Lung (tissue), 12 donors: Measurements from ENCODE around the gene SYNPR. TPM values are rescaled to one million over a fixed set of nuclear protein-coding genes. Genes with fewer than 3 reads are reported as not detected.

Experiments
- ATAC-seq: fragments of 200-7000 bp; cut with Tn5 transposase; one replicate; pipeline ENCODE4 v1.9.1; 2020; ENCODE audit warnings: moderate number of reproducible peaks; ENCODE audit not compliant: insufficient read depth, low FRiP score
- DNase-seq, 3 donors: peaks; one replicate each; pipeline ENCODE4 v3.0.0-alpha.2; 2013 to 2017
- H3K27ac ChIP-seq, 2 donors: one replicate each; pipeline ENCODE4 v1.5.1; 2013; ENCODE audit warnings: mild to moderate bottlenecking in 2 of 2, moderate library complexity in 2 of 2, control low read depth in 1 of 2, inconsistent platforms in 1 of 2, low read depth in 1 of 2, low read length in 1 of 2
- H3K27me3 ChIP-seq, 3 donors: one replicate each; pipeline ENCODE4 v1.5.1; 2013; ENCODE audit warnings: low read length in 2 of 3; ENCODE audit not compliant: control insufficient read depth in 3 of 3, insufficient read depth in 3 of 3
- H3K36me3 ChIP-seq, 4 donors: one replicate each; pipeline ENCODE4 v1.5.1; 2013; ENCODE audit warnings: low read length in 4 of 4, mild to moderate bottlenecking in 1 of 4, moderate library complexity in 1 of 4; ENCODE audit not compliant: control insufficient read depth in 4 of 4, insufficient read depth in 4 of 4
- H3K4me1 ChIP-seq, 5 donors: one replicate each; pipeline ENCODE4 v1.5.1; 2013; ENCODE audit warnings: low read length in 5 of 5, mild to moderate bottlenecking in 2 of 5, moderate library complexity in 1 of 5; ENCODE audit not compliant: control insufficient read depth in 5 of 5, insufficient read depth in 5 of 5
- H3K4me3 ChIP-seq: one replicate; pipeline ENCODE4 v1.5.1; 2013; ENCODE audit warnings: mild to moderate bottlenecking, control low read depth, moderate library complexity
- H3K9ac ChIP-seq, 2 donors: one replicate each; pipeline ENCODE4 v1.5.1; 2013; ENCODE audit warnings: low read length in 2 of 2, control low read depth in 1 of 2; ENCODE audit not compliant: insufficient read depth in 1 of 2
- H3K9me3 ChIP-seq, 4 donors: one replicate each; pipeline ENCODE4 v1.5.1; 2013; ENCODE audit warnings: low read length in 3 of 4, mild to moderate bottlenecking in 1 of 4, moderate library complexity in 1 of 4; ENCODE audit not compliant: control insufficient read depth in 4 of 4, insufficient read depth in 3 of 4
- CTCF ChIP-seq: IDR thresholded peaks from 2 replicates; pipeline ENCODE4 v1.5.1; 2012; ENCODE audit warnings: mild to moderate bottlenecking; ENCODE audit errors: control extremely low read depth, extremely low read depth
- WGBS, 2 donors: extraction: QIAGEN DNeasy Blood & Tissue Kit; methylation state at CpG; one replicate each; pipeline ENCODE4 v1.1.7; 2013; 5-methylcytosine and 5-hydroxymethylcytosine counted together
- polyA plus RNA-seq, 2 donors: library from polyadenylated mRNA; stranded (reverse); fragments of 200-250 nt; gene quantifications; one replicate each; pipeline ENCODE4 v1.2.1, GENCODE V29; 2013
- total RNA-seq, 2 donors: library from RNA; depleted of rRNA in 1 of 2; stranded (reverse); fragments of >200 nt in 1 of 2; gene quantifications; one replicate each; pipeline ENCODE4 v1.2.1, GENCODE V29; 2014 to 2021
- donor health status: control.
- donor health status: control.
- donor health status: Bipolar disorder and iron deficiency.
- donor health status: healthy.
- donor health status: DM: yes; HTN: yes; CAD: no.

The SYNPR gene
- total and polyA plus RNA-seq, 4 donors = 0.43 TPM; not detected in 3

- H3K36me3 ChIP-seq = no peaks in the 10 kb centered on the region
- TF ChIP-seq CTCF = no peak
- no peak overlapping the region for H3K4me3 ChIP-seq
- peaks cover 0 to 5% (median 0%) of the 10 kb centered on the region in 5 donors for H3K4me1 ChIP-seq
- H3K27ac ChIP-seq = no peak overlapping the region
- H3K27me3 ChIP-seq = peaks cover 0 to 2% (median 0%) of the 10 kb centered on the region in 3 donors
- ATAC-seq (no peak), DNase-seq (no peak)
- no peaks in the 10 kb centered on the region for H3K9me3 ChIP-seq
- WGBS, 2 donors = 95 to 96% methylated on average over 2 of the region's 2 CpGs
- no peak overlapping the region for H3K9ac ChIP-seq
Observed at GRCh38 chr3:63437858-63438257, 159.8 kb downstream of the SYNPR start.

GRCh38 chr3:63438826-63439371 lies 160.8 kb downstream of the SYNPR start:
- H3K9ac ChIP-seq = no peak overlapping the region
- H3K4me1 ChIP-seq = peaks cover 0 to 9% (median 0%) of the 10 kb centered on the region in 5 donors
- no peak for TF ChIP-seq CTCF
- H3K36me3 ChIP-seq = no peaks in the 10 kb centered on the region
- DNase-seq (no peak), ATAC-seq (no peak)
- no peaks in the 10 kb centered on the region for H3K9me3 ChIP-seq
- H3K27ac ChIP-seq = no peak overlapping the region
- H3K4me3 ChIP-seq = no peak overlapping the region
- peaks cover 0 to 2% (median 0%) of the 10 kb centered on the region in 3 donors for H3K27me3 ChIP-seq

- Histone ChIP-seq H3K9me3 (no peaks in the 10 kb centered on the region), H3K27ac (no peak overlapping the region), H3K27me3 (peaks cover 0 to 2% (median 0%) of the 10 kb centered on the region in 3 donors), H3K9ac (no peak overlapping the region), H3K4me3 (no peak overlapping the region), H3K4me1 (peaks cover 0 to 9% (median 0%) of the 10 kb centered on the region in 5 donors), H3K36me3 (no peaks in the 10 kb centered on the region)
- ATAC-seq (no peak), DNase-seq (peak in 1 of 3 donors; percentile 25)
- WGBS, 2 donors = 44 to 47% methylated on average over 2 of the region's 2 CpGs
- no peak for TF ChIP-seq CTCF
Observed at GRCh38 chr3:63441262-63441661, 163.2 kb downstream of the SYNPR start.

GRCh38 chr3:63442918-63443317 lies 164.8 kb downstream of the SYNPR start:
- 7 to 16% methylated on average over 3 of the region's 3 CpGs for WGBS, 2 donors
- Histone ChIP-seq H3K4me1 (peaks cover 0 to 9% (median 0%) of the 10 kb centered on the region in 5 donors), H3K9ac (no peak overlapping the region), H3K4me3 (no peak overlapping the region), H3K27ac (no peak overlapping the region), H3K9me3 (no peaks in the 10 kb centered on the region), H3K36me3 (no peaks in the 10 kb centered on the region), H3K27me3 (peaks cover 0 to 4% (median 0%) of the 10 kb centered on the region in 3 donors)
- ATAC-seq = no peak
- no peak for TF ChIP-seq CTCF
- DNase-seq = no peak
